Body of pancreas (tissue), 4 donors: Measurements from ENCODE around the gene NOVA1. TPM values are rescaled to one million over a fixed set of nuclear protein-coding genes. Genes with fewer than 3 reads are reported as not detected.

Experiments used
- ATAC-seq: fragments of 150-250 bp; one replicate; pipeline ENCODE4 v1.9.1; 2016
- DNase-seq, 4 donors: peaks; one replicate each; pipeline ENCODE4 v3.0.0-alpha.2; 2019
- H3K27ac ChIP-seq, 4 donors: fragments of 200-600 bp; sonication (generic); 1 replicate in 3 of 4; 2 replicates in 1 of 4; pipeline versions ENCODE4 v1.5.1 to v1.6.1; 2016 to 2019; ENCODE audit warnings: mild to moderate bottlenecking in 1 of 4, mixed read lengths in 1 of 4, moderate library complexity in 1 of 4
- H3K27me3 ChIP-seq, 2 donors: fragments of 200-600 bp; sonication (generic); one replicate each; pipeline ENCODE4 v1.6.0; 2016; ENCODE audit warnings: mild to moderate bottlenecking in 1 of 2
- H3K36me3 ChIP-seq, 2 donors: fragments of 200-600 bp; sonication (generic); replicated peaks in 1 of 2; 2 replicates each; pipeline ENCODE4 v1.5.1; 2016; ENCODE audit warnings: low read depth in 2 of 2; ENCODE audit not compliant: insufficient read depth in 1 of 2
- H3K4me1 ChIP-seq: fragments of 200-600 bp; sonication (generic); one replicate; pipeline ENCODE4 v1.6.0; 2016
- H3K4me3 ChIP-seq, 2 donors: fragments of 200-600 bp; sonication (generic); 1 replicate in 1 of 2; 2 replicates in 1 of 2; pipeline ENCODE4 v1.5.1; 2016 to 2019
- H3K9me3 ChIP-seq, 3 donors: fragments of 200-600 bp; sonication (generic); 1 replicate in 2 of 3; 2 replicates in 1 of 3; pipeline ENCODE4 v1.5.1; 2016
- CTCF ChIP-seq, 7 experiments: fragments of 450-650 bp in 4 of 7; fragments of 200-600 bp in 3 of 7; sonication (generic) in 3 of 7; IDR thresholded peaks; one replicate each; pipeline ENCODE4 v1.5.1; 2016 to 2019; ENCODE audit warnings: antibody characterized with exemption in 7 of 7
- POLR2A ChIP-seq, 3 donors: fragments of 450-650 bp; IDR thresholded peaks; one replicate each; pipeline ENCODE4 v1.6.1; 2016; ENCODE audit warnings: antibody characterized with exemption in 3 of 3, mild to moderate bottlenecking in 2 of 3
- WGBS, 2 donors: methylation state at CpG; one replicate each; pipeline ENCODE4 v1.1.5; 2017; 5-methylcytosine and 5-hydroxymethylcytosine counted together
- intact Hi-C: fragments of 100-400 bp; cut with DNase I; formaldehyde crosslinking; loops from one replicate; pipeline ENCODE4 v1.15.1; 2023
- total RNA-seq, 2 donors: library from RNA; depleted of rRNA; stranded (reverse); fragments of >200 nt; gene quantifications; one replicate each; pipeline ENCODE4 v1.1.0, GENCODE V29; 2016

The NOVA1 gene
- total RNA-seq, 2 donors from 2014 or later, result 0.78 to 6.9 TPM

GRCh38 chr14:26444822-26445221 is 153.0 kb downstream of the NOVA1 start:
- 43 to 46% methylated on average over 3 of the region's 3 CpGs for WGBS, 2 donors
- H3K36me3 ChIP-seq, result no peaks in the 10 kb centered on the region
- H3K27ac ChIP-seq, result no peak overlapping the region
- intact Hi-C loops, result no loop called here
- no peak for DNase-seq
- no peaks in the 10 kb centered on the region for H3K27me3 ChIP-seq
- no peak overlapping the region for H3K4me3 ChIP-seq
- no peaks in the 10 kb centered on the region for H3K9me3 ChIP-seq
- TF ChIP-seq CTCF (IDR thresholded peaks at IDR 0.05) (no peak), POLR2A (IDR thresholded peaks at IDR 0.05) (no peak)
- no peaks in the 10 kb centered on the region for H3K4me1 ChIP-seq
- ATAC-seq, result no peak

GRCh38 chr14:26443654-26444053 is 154.2 kb downstream of the NOVA1 start:
- H3K9me3 ChIP-seq, result no peaks in the 10 kb centered on the region
- DNase-seq (no peak), ATAC-seq (no peak)
- no peak for TF ChIP-seq POLR2A (IDR thresholded peaks at IDR 0.05)
- no peak for TF ChIP-seq CTCF (IDR thresholded peaks at IDR 0.05)
- intact Hi-C loops, result no loop called here
- no peak overlapping the region for H3K4me3 ChIP-seq
- H3K27ac ChIP-seq, result no peak overlapping the region
- H3K4me1 ChIP-seq, result no peaks in the 10 kb centered on the region
- H3K36me3 ChIP-seq, result no peaks in the 10 kb centered on the region
- WGBS, 2 donors, result 68 to 71% methylated on average over 2 of the region's 2 CpGs
- no peaks in the 10 kb centered on the region for H3K27me3 ChIP-seq

- no peak overlapping the region for H3K27ac ChIP-seq
- no peaks in the 10 kb centered on the region for H3K36me3 ChIP-seq
- H3K4me3 ChIP-seq, result no peak overlapping the region
- no peaks in the 10 kb centered on the region for H3K27me3 ChIP-seq
- ATAC-seq, result no peak
- H3K9me3 ChIP-seq, result no peaks in the 10 kb centered on the region
- DNase-seq, result no peak
- intact Hi-C loops, result no loop called here
- no peak for TF ChIP-seq POLR2A (IDR thresholded peaks at IDR 0.05)
- TF ChIP-seq CTCF (IDR thresholded peaks at IDR 0.05), result no peak
- no peaks in the 10 kb centered on the region for H3K4me1 ChIP-seq
These were observed 168.6 kb downstream of the NOVA1 start for GRCh38 chr14:26429205-26429604.

- no peak for TF ChIP-seq CTCF (IDR thresholded peaks at IDR 0.05)
- TF ChIP-seq POLR2A (IDR thresholded peaks at IDR 0.05), result no peak
- no peak overlapping the region for H3K4me3 ChIP-seq
- WGBS, 2 donors, result 56 to 61% methylated on average over 5 of the region's 5 CpGs
- intact Hi-C loops, result no loop called here
- DNase-seq (no peak), ATAC-seq (no peak)
- H3K27ac ChIP-seq, result no peak overlapping the region
- H3K9me3 ChIP-seq, result no peaks in the 10 kb centered on the region
- no peaks in the 10 kb centered on the region for H3K36me3 ChIP-seq
- no peaks in the 10 kb centered on the region for H3K4me1 ChIP-seq
- H3K27me3 ChIP-seq, result no peaks in the 10 kb centered on the region
These were observed 170.7 kb downstream of the NOVA1 start for GRCh38 chr14:26427097-26427496.

GRCh38 chr14:26424537-26424936 is 173.3 kb downstream of the NOVA1 start:
- 37 to 43% methylated on average over 2 of the region's 2 CpGs for WGBS, 2 donors
- no peak for TF ChIP-seq CTCF (IDR thresholded peaks at IDR 0.05)
- no peak for TF ChIP-seq POLR2A (IDR thresholded peaks at IDR 0.05)
- H3K36me3 ChIP-seq, result no peaks in the 10 kb centered on the region
- intact Hi-C loops, result no loop called here
- H3K9me3 ChIP-seq, result no peaks in the 10 kb centered on the region
- no peak overlapping the region for H3K4me3 ChIP-seq
- no peaks in the 10 kb centered on the region for H3K4me1 ChIP-seq
- no peak for DNase-seq
- ATAC-seq, result no peak
- no peaks in the 10 kb centered on the region for H3K27me3 ChIP-seq
- no peak overlapping the region for H3K27ac ChIP-seq
